NCI-H69 (cell line): ENCODE measurements around the gene ITSN2.
A peak's percentile ranks its signal among the peaks of the same experiment; 100 is the strongest.
"Not testable (repeated sequence)": the region's sequence is repeated elsewhere in the genome, so short reads cannot be mapped to it uniquely, and the experiment has no call there.

ENCODE experiments used
- DNase-seq: peaks from one replicate; lab custom pipeline; 2025; lab: John Stamatoyannopoulos, UW

Gene ITSN2

DNA sequence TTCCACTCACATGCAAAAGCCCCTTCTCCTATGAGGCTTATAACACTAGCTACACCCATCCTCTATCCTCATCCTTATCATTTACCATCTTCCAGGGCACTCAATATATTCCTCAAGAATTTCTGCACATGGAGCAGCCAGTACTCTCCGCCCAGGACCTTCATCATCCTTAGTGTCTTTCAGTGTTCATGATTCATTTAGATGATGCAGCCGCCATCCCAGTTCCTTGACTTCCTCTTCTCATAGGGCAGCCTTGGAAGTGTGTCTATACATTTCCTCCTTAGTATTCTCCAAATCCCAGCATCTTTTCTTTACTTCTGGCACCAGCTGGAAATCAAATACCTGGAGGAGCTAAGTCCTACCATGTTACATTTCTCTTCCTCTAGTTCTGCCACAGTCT, 3.0 kb upstream of the ITSN2 start:
- no peak for DNase-seq

GRCh38 chr2:24362253-24362652, 1.9 kb upstream of the ITSN2 start:
- no peak for DNase-seq

GRCh38 chr2:24360963-24361330, 611 bp upstream of the ITSN2 start:
- no peak for DNase-seq

GRCh38 chr2:24359129-24360049, 947 bp downstream of the ITSN2 start:
- peak; percentile 36 for DNase-seq

DNA sequence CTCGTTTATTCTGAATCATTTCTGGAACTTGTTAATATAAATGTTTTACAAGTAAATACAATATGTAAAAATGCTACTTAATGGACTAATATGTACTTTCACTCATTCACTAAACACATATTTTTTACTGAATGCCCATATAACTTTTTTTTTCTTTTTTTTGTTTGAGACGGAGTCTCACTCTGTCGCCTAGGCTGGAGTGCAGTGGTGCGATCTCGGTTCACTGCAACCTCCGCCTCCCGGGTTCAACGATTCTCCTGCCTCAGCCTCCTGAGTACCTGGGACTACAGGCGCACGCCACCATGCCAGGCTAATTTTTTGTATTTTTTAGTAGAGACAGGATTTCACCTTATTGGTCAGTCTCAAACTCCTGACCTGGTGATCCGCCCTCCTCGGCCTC, 2.6 kb downstream of the ITSN2 start:
- not testable (repeated sequence) for DNase-seq

DNA sequence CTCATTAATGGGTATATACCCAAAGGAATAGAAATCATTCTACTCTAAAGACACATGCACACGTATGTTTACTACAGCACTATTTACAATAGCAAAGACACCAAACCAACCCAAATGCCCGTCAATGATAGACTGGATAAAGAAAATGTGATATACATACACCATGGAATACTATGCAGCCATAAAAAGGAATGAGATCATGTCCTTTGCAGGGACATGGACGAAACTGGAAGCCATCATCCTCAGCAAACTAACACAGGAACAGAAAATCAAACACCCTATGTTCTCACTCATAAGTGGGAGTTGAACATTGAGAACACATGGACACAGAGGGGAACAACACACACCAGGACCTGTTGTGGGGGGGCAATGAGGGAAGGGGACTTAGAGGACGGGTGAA, 3.2 kb downstream of the ITSN2 start:
- not testable (repeated sequence) for DNase-seq

DNA sequence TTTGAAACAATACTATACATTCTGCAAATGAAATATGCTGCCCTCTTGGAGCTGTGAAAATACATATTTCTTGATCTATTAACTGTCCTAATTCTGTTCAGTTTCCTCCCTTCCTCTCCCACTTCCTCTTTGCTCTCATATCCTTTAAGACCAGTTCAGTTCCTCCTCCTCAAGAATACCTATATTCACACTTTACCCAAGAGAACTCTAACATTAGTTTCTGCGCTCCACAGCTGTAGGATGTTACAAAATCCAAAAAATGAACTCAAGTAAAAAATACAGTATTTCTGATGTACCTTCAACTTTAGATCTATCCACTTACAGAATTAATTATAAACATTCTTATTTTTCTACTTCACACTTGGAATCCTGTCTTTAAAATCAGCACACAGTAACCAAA, 5.4 kb downstream of the ITSN2 start:
- no peak for DNase-seq

DNA sequence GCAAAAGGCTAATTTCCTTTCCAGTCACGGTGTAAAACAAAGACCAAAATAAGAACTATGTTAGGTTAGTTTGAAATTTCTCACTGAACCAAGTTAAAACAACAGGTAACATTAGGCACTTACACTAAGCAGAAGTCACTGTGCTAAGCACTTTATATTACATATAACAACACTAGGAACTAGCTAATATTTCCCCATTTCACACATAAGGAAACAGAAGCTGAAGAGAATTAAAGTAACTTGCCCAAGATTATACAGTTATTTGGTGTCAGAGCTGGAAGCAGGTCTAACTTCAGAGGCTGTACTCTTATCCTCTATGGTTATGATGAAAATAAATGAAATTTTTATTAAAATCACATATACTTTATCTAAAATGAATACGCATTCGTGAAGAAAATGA, 5.9 kb downstream of the ITSN2 start:
- no peak for DNase-seq

- DNase-seq = no peak
These were observed 6.4 kb downstream of the ITSN2 start for GRCh38 chr2:24353973-24354372.

DNA sequence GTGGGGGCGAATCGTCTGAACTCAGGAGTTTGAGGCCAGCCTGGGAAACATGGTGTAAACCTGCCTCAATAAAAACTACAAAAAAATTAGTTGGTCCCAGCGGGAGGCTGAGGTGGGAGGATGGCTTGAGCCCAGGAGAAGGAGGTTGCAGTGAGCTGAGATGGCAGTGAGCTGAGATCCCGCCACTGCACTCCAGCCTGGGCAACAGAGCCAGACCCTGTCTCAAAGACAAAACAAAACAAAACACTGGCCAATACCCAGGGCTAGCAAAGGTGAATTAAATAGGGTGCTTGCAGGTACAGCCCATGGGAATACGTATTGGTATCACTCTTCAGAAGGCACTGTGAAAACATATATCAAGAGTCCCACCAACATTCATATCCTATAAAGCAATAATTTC, 7.0 kb downstream of the ITSN2 start:
- no peak for DNase-seq

GRCh38 chr2:24352664-24353063, 7.7 kb downstream of the ITSN2 start:
- no peak for DNase-seq

DNA sequence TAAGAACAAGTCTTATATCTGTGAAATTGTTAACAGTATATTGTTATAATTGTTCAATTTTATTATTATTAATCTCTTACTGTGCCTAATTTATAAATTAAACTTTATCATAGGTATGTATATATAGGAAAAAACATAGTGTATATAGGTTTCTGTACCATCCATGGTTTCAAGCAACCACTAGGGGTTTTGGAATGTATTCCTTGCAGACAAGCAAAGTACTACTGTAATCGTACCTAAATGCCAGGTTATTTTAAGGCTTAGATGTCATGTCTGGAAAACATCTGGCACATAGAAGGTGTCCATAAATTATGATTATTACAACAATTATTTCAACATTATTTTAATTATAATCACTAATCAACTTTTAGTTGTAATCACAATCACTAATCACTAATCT, 8.4 kb downstream of the ITSN2 start:
- no peak for DNase-seq

DNA sequence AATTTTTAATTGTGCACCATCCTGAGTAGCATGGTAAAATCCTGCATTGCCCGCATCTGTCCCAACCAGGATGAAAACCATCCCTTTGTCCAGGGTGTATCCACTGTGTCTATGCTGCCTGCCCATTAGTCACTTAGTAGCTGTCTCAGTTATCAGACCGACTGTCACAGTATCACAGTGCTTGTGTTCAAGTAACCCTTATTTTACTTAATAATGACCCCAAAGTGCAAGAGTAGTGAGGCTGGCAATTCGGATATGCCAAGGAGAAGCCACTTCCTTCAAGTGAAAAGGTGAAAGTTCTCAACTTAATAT, 8.8 kb downstream of the ITSN2 start:
- DNase-seq = no peak

DNA sequence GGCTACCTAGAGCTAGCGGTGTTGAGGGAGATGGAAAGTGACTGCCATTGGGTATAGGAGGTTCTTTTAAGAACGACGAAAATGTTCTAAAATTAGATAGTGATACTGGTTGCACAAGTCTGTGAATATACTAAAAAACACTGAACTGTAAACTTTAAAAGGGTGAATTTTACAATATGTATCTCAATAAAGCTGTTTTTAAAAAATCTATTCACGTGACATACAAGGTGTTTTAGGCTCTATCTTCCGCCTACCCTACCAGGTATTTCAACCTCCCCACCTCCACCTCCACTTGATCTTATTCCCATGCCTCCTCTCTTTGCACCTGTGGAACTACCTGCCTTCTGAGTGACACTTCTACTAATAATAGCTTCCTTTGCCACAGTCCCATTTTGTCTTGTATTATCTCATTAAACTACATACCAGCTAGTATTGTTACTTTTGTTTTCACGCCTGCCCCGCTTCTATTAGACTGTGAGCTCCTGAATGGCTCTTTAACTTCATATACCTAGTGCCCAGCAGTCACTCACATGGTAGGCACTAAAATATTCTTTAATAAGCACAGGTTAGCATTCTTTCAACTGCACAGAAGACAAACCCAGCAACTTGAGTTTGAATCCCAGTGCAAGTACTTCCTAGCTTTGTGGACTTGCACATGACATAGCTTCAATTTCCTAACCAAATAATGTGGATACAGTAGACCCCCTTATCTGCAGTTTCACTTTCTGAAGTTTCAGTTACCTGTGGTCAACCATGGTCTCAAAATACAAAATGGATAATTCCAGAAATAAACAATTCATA, 9.3 kb downstream of the ITSN2 start:
- no peak for DNase-seq

- DNase-seq = no peak
These were observed 11.2 kb downstream of the ITSN2 start for GRCh38 chr2:24349097-24349496.

- DNase-seq = no peak
These were observed 14.4 kb downstream of the ITSN2 start for GRCh38 chr2:24345937-24346336.

DNA sequence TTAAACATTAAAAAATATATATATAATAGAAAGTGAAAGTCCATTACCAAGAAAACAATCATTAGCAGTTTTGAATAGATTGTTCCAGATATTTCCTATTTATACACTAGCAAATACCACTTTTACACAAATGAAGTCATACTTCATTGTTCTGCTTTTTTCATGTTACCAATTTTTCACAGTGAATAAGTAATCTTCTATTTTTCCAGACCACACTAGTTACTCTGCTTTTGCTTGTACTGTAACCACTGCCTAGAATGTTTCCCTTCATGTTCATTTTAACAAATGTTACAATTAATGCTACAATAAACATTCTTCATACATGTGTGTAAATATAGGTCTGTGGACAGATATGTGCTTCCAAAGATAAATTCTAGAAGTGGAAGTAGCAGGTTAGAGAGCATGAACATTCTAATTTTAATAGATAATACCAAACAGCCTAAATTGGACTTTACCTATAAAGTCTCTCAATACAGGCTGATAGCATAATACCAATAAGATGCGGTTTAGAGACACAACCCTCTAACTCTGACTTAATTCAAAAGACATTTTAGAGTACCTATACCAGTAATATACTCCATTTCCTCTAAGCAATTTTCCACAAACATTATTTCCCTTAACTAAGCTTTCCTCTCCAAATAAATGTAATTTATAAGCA, 17.0 kb downstream of the ITSN2 start:
- DNase-seq = no peak

DNA sequence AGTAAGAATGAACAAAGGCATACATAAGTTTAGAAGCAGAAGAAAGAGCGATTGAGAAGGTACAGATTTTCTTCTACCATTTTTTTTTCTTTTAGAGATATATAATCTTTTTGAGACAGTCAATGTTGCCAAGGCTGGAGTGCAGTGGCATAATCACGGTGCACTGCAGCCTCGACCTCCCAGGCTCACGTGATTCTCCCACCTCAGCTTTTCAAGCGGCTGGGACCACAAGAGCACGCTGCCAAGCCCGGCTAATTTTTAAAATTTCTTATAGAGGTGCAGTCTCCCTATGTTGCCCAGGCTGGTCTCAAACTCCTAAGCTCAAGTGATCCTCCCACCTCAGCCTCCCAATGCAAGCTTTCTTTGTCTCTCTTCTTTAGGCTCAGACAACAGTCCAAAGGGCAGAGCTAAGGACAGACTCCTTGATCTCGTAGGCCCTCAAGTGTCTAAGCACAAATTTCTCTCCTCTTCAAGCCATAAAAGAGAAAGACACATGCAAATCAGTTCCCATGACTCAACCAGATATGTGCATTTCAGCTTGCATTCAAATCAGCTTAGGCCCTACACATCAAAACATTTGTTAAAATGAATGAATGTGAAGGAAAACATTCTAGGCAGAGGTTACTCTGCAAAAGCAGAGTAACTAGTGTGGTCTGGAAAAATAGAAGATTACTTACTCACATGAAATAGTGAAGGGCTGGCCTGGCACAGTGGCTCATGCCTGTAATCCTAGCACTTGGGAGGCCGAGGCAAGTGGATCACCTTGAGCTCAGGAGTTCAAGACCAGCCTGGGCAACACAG, 18.0 kb downstream of the ITSN2 start:
- no peak for DNase-seq

DNA sequence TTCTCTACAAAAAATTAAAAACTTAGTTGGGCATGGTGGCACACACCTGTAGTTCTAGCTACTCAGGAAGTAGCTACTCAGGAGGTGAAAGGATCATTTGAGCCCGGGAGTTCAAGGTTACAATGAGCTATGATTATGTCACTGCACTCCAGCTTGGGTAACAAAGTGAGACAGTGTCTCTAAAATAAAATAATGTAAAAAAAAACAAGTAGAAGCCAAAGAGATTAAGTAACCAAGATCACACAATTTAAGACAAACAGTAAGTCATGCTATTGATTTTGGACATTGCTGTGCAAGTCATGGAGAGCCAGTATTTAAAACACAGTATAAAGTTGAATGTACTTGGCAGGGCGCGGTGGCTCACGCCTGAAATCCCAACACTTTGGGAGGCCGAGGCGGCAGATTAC, 20.5 kb downstream of the ITSN2 start:
- no peak for DNase-seq

DNA sequence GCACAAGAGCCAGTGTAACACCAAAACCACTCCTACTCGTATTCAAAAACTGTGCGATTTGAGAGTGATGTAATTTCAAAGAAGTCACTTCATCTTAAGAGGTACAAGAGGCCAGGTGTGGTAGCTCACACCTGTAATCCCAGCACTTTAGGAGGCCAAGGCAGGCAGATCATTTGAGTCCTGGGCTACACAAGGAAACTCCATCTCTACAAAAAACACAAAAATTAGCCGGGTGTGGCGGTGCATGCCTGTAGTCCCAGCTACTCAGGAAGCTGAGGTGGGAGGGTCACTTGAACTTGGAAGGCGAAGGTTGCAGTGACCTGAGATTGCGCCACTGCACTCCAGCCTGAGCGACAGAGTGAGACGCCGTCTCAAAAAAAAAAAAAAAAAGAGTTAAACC, 21.2 kb downstream of the ITSN2 start:
- DNase-seq = not testable (repeated sequence)

DNA sequence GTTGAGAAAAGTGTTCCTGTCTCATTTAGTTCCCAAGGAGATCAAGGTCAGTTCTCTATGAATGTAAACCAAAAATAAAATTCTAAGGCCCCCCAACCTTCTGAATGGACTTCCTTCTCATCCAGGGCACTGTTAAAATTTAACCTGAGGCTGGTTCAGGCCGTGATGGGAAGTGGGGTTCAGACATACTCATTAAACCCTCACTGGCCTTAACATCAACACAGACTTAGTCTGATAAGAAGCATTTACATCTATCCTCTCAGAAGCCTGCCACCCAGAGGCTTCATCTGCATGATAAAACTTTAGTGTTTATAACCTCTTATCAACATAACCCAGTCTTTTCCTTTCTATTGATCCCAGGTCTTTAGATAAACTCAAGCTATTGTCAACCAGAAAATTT, 22.4 kb downstream of the ITSN2 start:
- DNase-seq = no peak

- DNase-seq = peak; percentile 12
These were observed 23.5 kb downstream of the ITSN2 start for GRCh38 chr2:24336811-24337210.
